Putamen (tissue), 1 donor: Measurements from ENCODE around the gene WDR44.
"Not testable (repeated sequence)": the region's sequence is repeated elsewhere in the genome, so short reads cannot be mapped to it uniquely, and the experiment has no call there.

Experiments used
- DNase-seq: peaks from one replicate; pipeline ENCODE4 v3.0.0-alpha.2; 2016; ENCODE audit warnings: low spot score

WDR44 gene

DNA sequence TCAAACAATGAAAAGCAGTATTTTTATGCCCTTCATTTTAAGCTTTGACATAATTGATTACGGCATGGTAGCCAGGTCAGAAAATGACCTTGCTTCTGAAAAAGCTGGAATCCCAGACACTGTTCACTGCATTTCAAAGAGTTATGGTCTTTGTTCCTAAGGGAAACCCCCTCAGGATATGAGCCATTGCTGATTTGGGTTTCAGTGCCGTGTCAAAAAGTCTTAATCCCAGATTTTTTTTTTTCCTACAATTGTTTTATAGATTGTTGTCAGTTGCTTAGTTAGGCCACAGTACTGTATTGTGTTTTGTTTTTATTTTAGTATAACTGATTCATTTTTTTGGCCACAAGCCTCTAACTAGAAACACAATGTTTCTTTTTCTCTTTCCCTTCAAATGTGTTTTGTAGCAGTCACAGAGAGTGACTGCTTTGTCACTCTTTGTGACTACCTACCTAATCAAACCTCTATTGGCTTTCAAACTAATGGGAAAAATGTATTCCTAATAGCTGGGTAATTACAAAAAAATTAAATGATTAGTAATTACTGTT, 10.3 kb downstream of the WDR44 start:
- no peak for DNase-seq

GRCh38 chrX:118360429-118361125, 14.7 kb downstream of the WDR44 start:
- no peak for DNase-seq

GRCh38 chrX:118364261-118364660, 18.4 kb downstream of the WDR44 start:
- no peak for DNase-seq

- no peak for DNase-seq
Measured at GRCh38 chrX:118367338-118367737, 21.4 kb downstream of the WDR44 start.

GRCh38 chrX:118368398-118368797, 22.5 kb downstream of the WDR44 start:
- no peak for DNase-seq

DNA sequence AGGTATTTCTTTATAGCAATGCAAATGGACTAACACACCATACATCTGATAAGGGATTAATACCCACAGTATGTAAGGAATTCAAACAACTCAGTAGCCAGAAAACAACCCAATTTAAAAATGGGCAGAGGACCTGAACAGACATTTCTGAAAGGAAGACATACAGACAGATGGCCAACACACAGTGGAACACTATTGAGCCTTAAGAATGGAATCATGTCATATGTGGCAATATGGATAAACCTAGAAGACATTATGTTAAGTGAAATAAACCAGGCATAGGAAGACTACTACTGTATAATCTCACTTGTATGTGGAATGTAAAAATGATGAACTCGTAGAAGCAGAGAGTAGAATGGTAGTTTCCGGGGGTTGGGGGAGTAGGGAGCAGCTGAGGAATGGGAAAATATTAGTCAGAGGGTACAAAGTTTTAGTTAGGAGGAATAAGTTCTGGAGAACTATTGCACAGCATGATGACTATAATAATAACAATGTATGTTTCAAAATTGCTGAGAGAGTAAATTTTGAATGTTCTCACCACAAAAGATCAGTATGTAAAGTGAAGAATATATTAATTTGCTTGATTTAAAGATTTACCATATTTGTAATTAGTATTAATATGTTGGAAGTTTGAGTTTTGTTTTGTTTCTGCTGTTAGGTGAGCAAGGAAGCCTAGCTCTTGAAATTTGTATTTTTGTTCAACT, 25.2 kb downstream of the WDR44 start:
- no peak for DNase-seq

- no peak for DNase-seq
Measured at GRCh38 chrX:118373538-118373937, 27.6 kb downstream of the WDR44 start.

DNA sequence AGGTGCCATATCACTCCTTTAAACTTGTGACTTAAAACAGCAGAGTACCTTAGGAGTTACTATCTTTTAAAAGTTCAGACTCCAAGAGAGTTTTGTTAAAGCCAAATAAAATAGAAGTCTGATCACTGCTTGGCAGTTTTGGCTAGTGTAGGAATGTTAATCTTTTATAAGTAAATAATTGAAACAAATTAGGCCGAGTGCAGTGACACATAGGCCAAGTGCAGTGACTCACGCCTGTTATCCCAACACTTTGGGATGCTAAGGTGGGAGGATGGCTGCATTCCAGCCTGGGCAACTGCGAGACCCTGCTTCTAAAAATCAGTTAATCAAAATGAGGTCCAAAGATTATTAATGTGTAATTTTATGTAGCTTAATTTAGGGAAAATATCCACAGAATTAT, 37.2 kb downstream of the WDR44 start:
- no peak for DNase-seq

- no peak for DNase-seq
Measured at GRCh38 chrX:118392716-118393115, 46.8 kb downstream of the WDR44 start.

GRCh38 chrX:118396113-118396512, 50.2 kb downstream of the WDR44 start:
- DNase-seq, result no peak

GRCh38 chrX:118418811-118419251, 72.9 kb downstream of the WDR44 start:
- no peak for DNase-seq

DNA sequence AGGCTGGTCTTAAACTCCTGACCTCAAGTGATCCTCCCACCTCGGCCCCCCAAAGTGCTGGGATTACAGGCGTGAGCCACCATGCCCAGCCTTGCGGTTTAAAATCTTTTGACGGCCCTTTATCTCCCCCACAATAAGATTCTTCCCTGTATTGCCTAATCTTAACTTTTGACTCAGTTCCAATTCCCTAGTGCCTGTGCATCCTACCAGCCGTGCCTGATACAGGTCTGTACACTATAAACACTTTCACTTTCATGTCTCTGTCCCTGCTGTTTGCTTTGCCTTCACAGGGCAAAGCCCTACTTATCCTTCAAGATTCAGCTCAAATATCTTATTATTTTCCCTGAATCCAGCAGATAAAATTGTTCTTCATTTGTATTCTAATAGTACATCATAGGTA, 74.6 kb downstream of the WDR44 start:
- DNase-seq, result no peak

GRCh38 chrX:118423558-118423957, 77.7 kb downstream of the WDR44 start:
- no peak for DNase-seq

DNA sequence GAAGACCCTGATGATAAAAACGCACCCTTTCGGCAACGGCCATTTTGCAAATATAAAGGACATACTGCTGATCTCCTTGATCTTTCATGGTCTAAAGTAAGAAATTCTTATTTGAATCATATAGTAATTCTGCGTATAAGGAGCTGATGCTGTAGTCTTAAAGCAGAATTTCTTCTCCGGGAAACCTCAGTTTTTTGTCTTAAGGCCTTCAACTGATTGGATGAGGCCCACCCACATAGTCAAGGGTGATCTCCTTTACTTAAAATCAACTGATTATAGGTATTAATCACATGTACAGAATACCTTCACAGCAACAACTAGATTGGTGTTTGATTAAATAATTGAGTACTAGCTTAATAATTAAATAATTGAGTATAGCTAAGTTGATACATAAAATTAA, 86.9 kb downstream of the WDR44 start:
- DNase-seq, result no peak

- no peak for DNase-seq
Measured at GRCh38 chrX:118437283-118437682, 91.4 kb downstream of the WDR44 start.

GRCh38 chrX:118448273-118448783, 102.4 kb downstream of the WDR44 start:
- no peak for DNase-seq

- DNase-seq, result no peak
Measured at GRCh38 chrX:118455013-118455412, 109.1 kb downstream of the WDR44 start.

- peak; percentile 40 for DNase-seq
Measured at GRCh38 chrX:118459494-118459893, 113.6 kb downstream of the WDR44 start.

DNA sequence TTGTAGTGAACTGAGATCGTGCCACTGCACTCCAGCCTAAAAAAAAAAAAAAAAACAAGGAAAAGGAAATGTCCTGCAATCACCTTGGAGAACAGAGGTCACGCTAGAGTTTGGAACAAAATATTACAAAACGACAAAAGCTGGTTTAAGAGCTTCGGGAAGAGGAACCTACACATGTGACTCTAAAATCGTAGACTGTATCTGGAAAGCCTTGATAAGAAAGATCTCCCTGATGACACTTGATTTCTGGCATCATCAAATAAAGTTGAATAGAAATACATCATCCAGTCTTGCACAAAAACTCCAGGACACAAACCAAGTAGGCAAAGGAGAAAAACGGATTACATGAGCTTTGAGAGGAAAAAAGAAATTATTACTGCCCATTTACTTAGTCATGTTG, 118.6 kb downstream of the WDR44 start:
- no peak for DNase-seq

- DNase-seq, result no peak
Measured at GRCh38 chrX:118468122-118468521, 122.2 kb downstream of the WDR44 start.

DNA sequence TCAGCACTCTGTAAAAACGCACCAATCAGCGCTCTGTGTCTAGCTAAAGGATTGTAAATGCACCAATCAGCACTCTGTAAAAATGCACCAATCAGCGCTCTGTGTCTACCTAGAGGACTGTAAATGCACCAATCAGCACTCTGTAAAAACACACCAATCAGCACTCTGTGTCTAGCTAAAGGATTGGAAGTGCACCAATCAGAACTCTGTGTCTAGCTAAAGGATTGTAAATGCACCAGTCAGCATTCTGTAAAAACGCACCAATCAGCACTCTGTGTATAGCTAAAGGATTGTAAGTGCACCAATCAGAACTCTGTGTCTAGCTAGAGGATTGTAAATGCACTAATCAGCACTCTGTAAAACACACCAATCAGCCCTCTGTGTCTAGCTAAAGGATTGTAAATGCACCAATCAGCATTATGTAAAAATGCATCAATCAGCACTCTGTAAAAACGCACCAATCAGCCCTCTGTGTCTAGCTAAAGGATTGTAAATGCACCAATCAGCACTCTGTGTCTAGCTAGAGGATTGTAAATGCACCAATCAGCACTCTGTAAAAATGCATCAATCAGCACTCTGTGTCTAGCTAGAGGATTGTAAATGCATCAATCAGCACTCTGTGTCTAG, 124.9 kb downstream of the WDR44 start:
- not testable (repeated sequence) for DNase-seq

GRCh38 chrX:118474586-118474985, 128.7 kb downstream of the WDR44 start:
- DNase-seq, result no peak

DNA sequence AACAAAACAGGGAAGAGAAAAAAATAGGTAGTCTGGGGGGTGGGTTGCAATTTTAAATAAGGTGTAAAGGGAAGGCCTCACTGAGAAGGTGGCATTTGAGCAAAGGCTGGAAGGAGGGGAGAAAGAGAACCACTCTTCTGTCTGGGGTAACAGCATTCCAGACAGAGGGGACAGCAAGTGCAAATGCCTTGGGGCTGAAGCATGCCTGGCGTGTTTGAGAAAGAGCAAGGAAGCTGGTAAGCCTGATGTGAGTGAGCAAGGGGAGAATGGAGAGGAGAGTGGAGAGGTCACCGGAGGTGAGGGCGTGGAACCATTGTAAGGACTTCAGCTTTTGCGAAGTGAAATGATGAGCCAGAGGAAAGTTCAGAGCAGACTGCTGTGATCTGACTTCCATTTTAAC, 130.0 kb downstream of the WDR44 start:
- DNase-seq, result no peak
